GM12865 (cell line): ENCODE results near the gene WDR70.
"Not testable (repeated sequence)": the region's sequence is repeated elsewhere in the genome, so short reads cannot be mapped to it uniquely, and the experiment has no call there.

Experiments
- DNase-seq: peaks from one replicate; pipeline ENCODE4 v3.0.0; 2010; ENCODE audit warnings: low read depth
- H3K4me3 ChIP-seq: 2 replicates; pipeline ENCODE4 v1.5.1; 2011; ENCODE audit warnings: mild to moderate bottlenecking, low read depth, low read length, control low read depth
- CTCF ChIP-seq: IDR thresholded peaks from 2 replicates; pipeline ENCODE4 v1.5.1; 2011; ENCODE audit warnings: low read length, control low read depth, low read depth, inconsistent platforms; ENCODE audit not compliant: insufficient read depth; ENCODE audit errors: missing control alignments

WDR70 gene

GRCh38 chr5:37645707-37646106, 266.6 kb downstream of the WDR70 start:
- DNase-seq, result no peak
- no peak for TF ChIP-seq CTCF
- H3K4me3 ChIP-seq, result no peak overlapping the region

GRCh38 chr5:37654566-37654965, 275.4 kb downstream of the WDR70 start:
- DNase-seq, H3K4me3 ChIP-seq: not testable (repeated sequence)

DNA sequence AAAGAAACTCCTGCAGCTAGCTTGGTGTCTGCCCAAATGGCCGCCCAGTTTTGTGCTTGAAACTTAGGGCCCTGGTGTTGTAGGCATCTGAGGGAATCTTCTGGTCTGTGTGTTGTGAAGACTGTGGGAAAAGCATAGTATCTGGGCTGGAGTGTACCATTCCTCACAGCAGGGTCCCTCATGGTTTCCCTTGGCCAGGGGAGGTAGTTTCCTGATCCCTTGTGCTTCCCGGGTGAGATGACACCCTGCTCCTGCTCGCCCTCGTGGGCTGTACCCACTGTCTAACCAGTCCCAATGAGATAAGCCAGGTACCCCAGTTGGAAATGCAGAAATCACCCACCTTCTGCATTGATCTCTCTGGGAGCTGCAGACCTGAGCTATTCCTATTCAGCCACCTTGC, 277.9 kb downstream of the WDR70 start:
- no peak for DNase-seq
- no peak overlapping the region for H3K4me3 ChIP-seq
- no peak for TF ChIP-seq CTCF

GRCh38 chr5:37658440-37658839, 279.3 kb downstream of the WDR70 start:
- no peak for TF ChIP-seq CTCF
- H3K4me3 ChIP-seq, result no peak overlapping the region
- DNase-seq, result no peak

GRCh38 chr5:37660319-37660718, 281.2 kb downstream of the WDR70 start:
- DNase-seq, result no peak
- H3K4me3 ChIP-seq, result no peak overlapping the region
- TF ChIP-seq CTCF, result no peak

GRCh38 chr5:37661227-37661920, 282.3 kb downstream of the WDR70 start:
- no peak overlapping the region for H3K4me3 ChIP-seq
- no peak for TF ChIP-seq CTCF
- DNase-seq, result no peak

GRCh38 chr5:37661951-37662350, 282.8 kb downstream of the WDR70 start:
- no peak for TF ChIP-seq CTCF
- H3K4me3 ChIP-seq, result no peak overlapping the region
- no peak for DNase-seq
